GDM1 (cell line): Measurements from ENCODE around the gene PACRG.

Experiments used
- DNase-seq: peaks from one replicate; lab custom pipeline; 2025; lab: John Stamatoyannopoulos, UW

The PACRG gene

GRCh38 chr6:163177892-163178420 is 450.2 kb downstream of the PACRG start:
- no peak for DNase-seq

- no peak for DNase-seq
These were observed 451.3 kb downstream of the PACRG start for GRCh38 chr6:163179061-163179460.

GRCh38 chr6:163179721-163180120 is 451.9 kb downstream of the PACRG start:
- DNase-seq: no peak

- DNase-seq: no peak
These were observed 453.2 kb downstream of the PACRG start for GRCh38 chr6:163180874-163181541.

- DNase-seq: no peak
These were observed 453.9 kb downstream of the PACRG start for GRCh38 chr6:163181666-163182180.

- no peak for DNase-seq
These were observed 454.9 kb downstream of the PACRG start for GRCh38 chr6:163182696-163183095.

- no peak for DNase-seq
These were observed 456.0 kb downstream of the PACRG start for GRCh38 chr6:163183806-163184205.

- no peak for DNase-seq
These were observed 458.0 kb downstream of the PACRG start for GRCh38 chr6:163185744-163186143.

- no peak for DNase-seq
These were observed 458.8 kb downstream of the PACRG start for GRCh38 chr6:163186527-163186926.

- DNase-seq: no peak
These were observed 459.4 kb downstream of the PACRG start for GRCh38 chr6:163187201-163187600.

GRCh38 chr6:163187606-163188005 is 459.8 kb downstream of the PACRG start:
- DNase-seq: no peak

GRCh38 chr6:163188746-163189145 is 461.0 kb downstream of the PACRG start:
- DNase-seq: no peak

GRCh38 chr6:163189609-163190008 is 461.8 kb downstream of the PACRG start:
- no peak for DNase-seq

GRCh38 chr6:163190786-163191185 is 463.0 kb downstream of the PACRG start:
- DNase-seq: no peak

- DNase-seq: no peak
These were observed 464.1 kb downstream of the PACRG start for GRCh38 chr6:163191704-163192537.

- no peak for DNase-seq
These were observed 464.8 kb downstream of the PACRG start for GRCh38 chr6:163192591-163192990.

GRCh38 chr6:163193326-163193725 is 465.6 kb downstream of the PACRG start:
- DNase-seq: no peak

- DNase-seq: no peak
These were observed 468.2 kb downstream of the PACRG start for GRCh38 chr6:163195721-163196691.

GRCh38 chr6:163197839-163198238 is 470.1 kb downstream of the PACRG start:
- DNase-seq: no peak

GRCh38 chr6:163198396-163198795 is 470.6 kb downstream of the PACRG start:
- no peak for DNase-seq

- no peak for DNase-seq
These were observed 471.6 kb downstream of the PACRG start for GRCh38 chr6:163199371-163199770.

GRCh38 chr6:163200289-163200688 is 472.5 kb downstream of the PACRG start:
- DNase-seq: no peak
